ENCODE measurements around the gene ZNF365.
A peak's percentile ranks its signal among the peaks of the same experiment; 100 is the strongest.
"Not testable (repeated sequence)": the region's sequence is repeated elsewhere in the genome, so short reads cannot be mapped to it uniquely, and the experiment has no call there.

ZNF365 gene

GRCh38 chr10:62377026-62377415 is 2.9 kb downstream of the ZNF365 start:
- DNase-seq (ENCODE audit: low spot score): no peak

- DNase-seq (ENCODE audit: low spot score): no peak
Measured at GRCh38 chr10:62377966-62378365, 3.8 kb downstream of the ZNF365 start.

- not testable (repeated sequence) for DNase-seq (ENCODE audit: low spot score)
Measured at GRCh38 chr10:62378877-62379276, 4.7 kb downstream of the ZNF365 start.

GRCh38 chr10:62379394-62379793 is 5.2 kb downstream of the ZNF365 start:
- no peak for DNase-seq (ENCODE audit: low spot score)

GRCh38 chr10:62380016-62380415 is 5.8 kb downstream of the ZNF365 start:
- peak; percentile 15 for DNase-seq (ENCODE audit: low spot score)

GRCh38 chr10:62381385-62382102 is 7.4 kb downstream of the ZNF365 start:
- DNase-seq (ENCODE audit: low spot score): peak; percentile 72

GRCh38 chr10:62382831-62383230 is 8.7 kb downstream of the ZNF365 start:
- DNase-seq (ENCODE audit: low spot score): no peak

- no peak for DNase-seq (ENCODE audit: low spot score)
Measured at GRCh38 chr10:62384057-62384446, 9.9 kb downstream of the ZNF365 start.

GRCh38 chr10:62384447-62385081 is 10.4 kb downstream of the ZNF365 start:
- DNase-seq (ENCODE audit: low spot score): peak; percentile 36

- no peak for DNase-seq (ENCODE audit: low spot score)
Measured at GRCh38 chr10:62386356-62387320, 12.5 kb downstream of the ZNF365 start.

- no peak for DNase-seq (ENCODE audit: low spot score)
Measured at GRCh38 chr10:62388328-62388727, 14.2 kb downstream of the ZNF365 start.

- DNase-seq (ENCODE audit: low spot score): no peak
Measured at GRCh38 chr10:62390497-62391176, 16.5 kb downstream of the ZNF365 start.

GRCh38 chr10:62393237-62393636 is 19.1 kb downstream of the ZNF365 start:
- DNase-seq (ENCODE audit: low spot score): no peak

GRCh38 chr10:62394556-62395018 is 20.4 kb downstream of the ZNF365 start:
- DNase-seq (ENCODE audit: low spot score): peak; percentile 33

GRCh38 chr10:62395892-62396291 is 21.7 kb downstream of the ZNF365 start:
- DNase-seq (ENCODE audit: low spot score): no peak

GRCh38 chr10:62396864-62397263 is 22.7 kb downstream of the ZNF365 start:
- DNase-seq (ENCODE audit: low spot score): peak; percentile 28

GRCh38 chr10:62399211-62399610 is 25.0 kb downstream of the ZNF365 start:
- DNase-seq (ENCODE audit: low spot score): no peak

GRCh38 chr10:62402508-62402907 is 28.3 kb downstream of the ZNF365 start:
- no peak for DNase-seq (ENCODE audit: low spot score)

GRCh38 chr10:62410528-62410927 is 36.4 kb downstream of the ZNF365 start:
- DNase-seq (ENCODE audit: low spot score): not testable (repeated sequence)

- not testable (repeated sequence) for DNase-seq (ENCODE audit: low spot score)
Measured at GRCh38 chr10:62410934-62411333, 36.8 kb downstream of the ZNF365 start.

GRCh38 chr10:62413048-62413447 is 38.9 kb downstream of the ZNF365 start:
- DNase-seq (ENCODE audit: low spot score): no peak

- DNase-seq (ENCODE audit: low spot score): no peak
Measured at GRCh38 chr10:62413652-62414051, 39.5 kb downstream of the ZNF365 start.

Measured in cerebellar cortex (tissue), 1 donor.